NCI-H146 treated with DMSO at 0.1 percent for 48 hours (cell line): ENCODE results near the gene ODF2.
"Not testable (repeated sequence)": the region's sequence is repeated elsewhere in the genome, so short reads cannot be mapped to it uniquely, and the experiment has no call there.

Experiments used
- DNase-seq: peaks from one replicate; lab custom pipeline; 2025; ENCODE audit not compliant: unreplicated experiment; lab: John Stamatoyannopoulos, UW

Gene ODF2

GRCh38 chr9:128423356-128423755 lies 32.5 kb upstream of the ODF2 start:
- not testable (repeated sequence) for DNase-seq

- DNase-seq = no peak
Observed at GRCh38 chr9:128424268-128424780, 31.5 kb upstream of the ODF2 start.

GRCh38 chr9:128428644-128429512 lies 26.9 kb upstream of the ODF2 start:
- DNase-seq = no peak

- DNase-seq = no peak
Observed at GRCh38 chr9:128429513-128430086, 26.2 kb upstream of the ODF2 start.

- DNase-seq = no peak
Observed at GRCh38 chr9:128431207-128431606, 24.6 kb upstream of the ODF2 start.

GRCh38 chr9:128434340-128434739 lies 21.5 kb upstream of the ODF2 start:
- DNase-seq = no peak

GRCh38 chr9:128435611-128436010 lies 20.2 kb upstream of the ODF2 start:
- DNase-seq = no peak

- DNase-seq = peak; percentile 29
Observed at GRCh38 chr9:128438343-128439109, 17.3 kb upstream of the ODF2 start.

- DNase-seq = no peak
Observed at GRCh38 chr9:128439273-128439672, 16.5 kb upstream of the ODF2 start.

GRCh38 chr9:128442150-128442549 lies 13.7 kb upstream of the ODF2 start:
- no peak for DNase-seq

- DNase-seq = not testable (repeated sequence)
Observed at GRCh38 chr9:128446505-128446904, 9.3 kb upstream of the ODF2 start.

- no peak for DNase-seq
Observed at GRCh38 chr9:128448746-128449145, 7.1 kb upstream of the ODF2 start.

- DNase-seq = peak; percentile 49
Observed at GRCh38 chr9:128454991-128455390, 815 bp upstream of the ODF2 start.

- DNase-seq = peak; percentile 56
Observed at GRCh38 chr9:128456613-128457061, 831 bp downstream of the ODF2 start.

GRCh38 chr9:128457207-128457606 lies 1.4 kb downstream of the ODF2 start:
- no peak for DNase-seq

- no peak for DNase-seq
Observed at GRCh38 chr9:128459011-128459410, 3.2 kb downstream of the ODF2 start.

GRCh38 chr9:128469070-128469469 lies 13.3 kb downstream of the ODF2 start:
- no peak for DNase-seq

GRCh38 chr9:128470560-128470959 lies 14.8 kb downstream of the ODF2 start:
- no peak for DNase-seq

GRCh38 chr9:128473104-128473503 lies 17.3 kb downstream of the ODF2 start:
- no peak for DNase-seq

GRCh38 chr9:128475867-128476266 lies 20.1 kb downstream of the ODF2 start:
- DNase-seq = no peak

- no peak for DNase-seq
Observed at GRCh38 chr9:128479262-128479661, 23.5 kb downstream of the ODF2 start.
